GM13976 (cell line): ENCODE measurements around the gene OSBPL5.

Experiments
- DNase-seq: peaks from one replicate; pipeline ENCODE4 v3.0.0; 2012; ENCODE audit warnings: low spot score
- in situ Hi-C: fragments of 300-500 bp; cut with MboI; formaldehyde crosslinking; loops from one replicate; pipeline ENCODE4 v1.12.0; 2022; ENCODE audit warnings: low sequenced_read_pairs, mixed read lengths, inconsistent platforms; ENCODE audit not compliant: unreplicated experiment
- TF ChIP-seq, protein P1 (sequence below): IDR thresholded peaks from 2 replicates; pipeline ENCODE4 v1.5.1; 2012; ENCODE audit warnings: borderline replicate concordance, mild to moderate bottlenecking; ENCODE audit not compliant: insufficient read depth; ENCODE audit errors: extremely low read depth, missing control alignments, control extremely low read depth

The OSBPL5 gene

DNA sequence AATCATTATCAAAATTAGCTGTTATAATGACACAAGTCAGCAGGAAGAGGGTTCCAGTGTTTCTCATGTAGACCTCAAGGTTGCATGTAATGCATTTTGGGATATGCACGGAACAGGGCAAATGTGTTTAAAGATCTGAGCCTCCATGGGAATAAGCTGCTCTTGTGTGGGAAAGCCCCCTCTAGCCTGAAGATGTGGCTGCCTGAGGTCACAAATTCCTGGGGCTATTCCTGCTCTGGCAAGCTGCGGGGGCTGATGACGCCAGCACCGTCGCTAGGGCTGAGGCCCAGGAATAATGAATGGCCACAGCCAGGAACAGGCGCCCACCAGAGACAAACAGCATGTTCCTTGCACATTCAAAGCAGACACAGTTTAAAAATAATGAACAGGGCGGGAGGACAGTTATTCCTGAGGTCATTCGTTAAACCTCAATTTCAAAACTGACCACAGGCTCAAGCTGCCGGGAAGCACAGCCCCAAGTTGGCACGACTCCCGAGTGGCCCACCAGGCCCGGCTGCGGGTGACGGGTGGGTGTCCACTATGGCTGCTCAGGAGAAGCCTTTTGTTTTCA lies 11.7 kb downstream of the OSBPL5 start:
- no peak for DNase-seq
- TF ChIP-seq, protein P1, sequence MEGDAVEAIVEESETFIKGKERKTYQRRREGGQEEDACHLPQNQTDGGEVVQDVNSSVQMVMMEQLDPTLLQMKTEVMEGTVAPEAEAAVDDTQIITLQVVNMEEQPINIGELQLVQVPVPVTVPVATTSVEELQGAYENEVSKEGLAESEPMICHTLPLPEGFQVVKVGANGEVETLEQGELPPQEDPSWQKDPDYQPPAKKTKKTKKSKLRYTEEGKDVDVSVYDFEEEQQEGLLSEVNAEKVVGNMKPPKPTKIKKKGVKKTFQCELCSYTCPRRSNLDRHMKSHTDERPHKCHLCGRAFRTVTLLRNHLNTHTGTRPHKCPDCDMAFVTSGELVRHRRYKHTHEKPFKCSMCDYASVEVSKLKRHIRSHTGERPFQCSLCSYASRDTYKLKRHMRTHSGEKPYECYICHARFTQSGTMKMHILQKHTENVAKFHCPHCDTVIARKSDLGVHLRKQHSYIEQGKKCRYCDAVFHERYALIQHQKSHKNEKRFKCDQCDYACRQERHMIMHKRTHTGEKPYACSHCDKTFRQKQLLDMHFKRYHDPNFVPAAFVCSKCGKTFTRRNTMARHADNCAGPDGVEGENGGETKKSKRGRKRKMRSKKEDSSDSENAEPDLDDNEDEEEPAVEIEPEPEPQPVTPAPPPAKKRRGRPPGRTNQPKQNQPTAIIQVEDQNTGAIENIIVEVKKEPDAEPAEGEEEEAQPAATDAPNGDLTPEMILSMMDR, result no peak
- in situ Hi-C loops, result no loop called here

DNA sequence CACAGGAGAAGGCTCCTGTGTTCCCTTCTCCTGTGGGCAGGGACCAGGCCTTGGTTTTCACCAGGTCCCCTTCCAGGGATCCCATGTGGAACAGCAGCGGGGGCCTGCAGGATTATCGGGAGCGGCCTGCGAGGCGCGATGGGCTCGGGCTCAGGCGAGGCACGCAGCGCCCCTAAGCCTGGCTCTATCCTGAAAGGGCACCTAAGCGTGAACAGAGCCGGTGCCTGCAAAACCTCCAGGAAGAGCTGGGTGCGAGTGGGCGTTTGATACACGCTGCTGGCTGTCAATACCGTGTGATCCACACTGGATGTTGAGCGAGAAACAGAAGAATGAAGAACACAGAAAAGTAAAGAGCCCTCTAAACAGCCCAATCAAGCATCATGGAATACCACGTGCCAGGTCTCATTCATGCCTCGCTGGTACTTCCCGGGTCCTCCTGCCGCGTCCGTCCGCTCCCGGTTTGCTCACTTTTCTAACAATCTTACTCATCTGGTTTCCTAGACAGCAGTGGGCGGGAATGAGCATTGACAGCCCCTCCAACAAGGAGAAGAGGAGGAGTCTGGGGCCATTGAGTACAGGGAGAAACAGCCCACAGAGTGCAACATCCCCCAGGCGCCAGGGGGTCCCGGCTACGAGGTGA lies 12.5 kb downstream of the OSBPL5 start:
- TF ChIP-seq, protein P1, result no peak
- in situ Hi-C loops, result no loop called here
- DNase-seq, result no peak

DNA sequence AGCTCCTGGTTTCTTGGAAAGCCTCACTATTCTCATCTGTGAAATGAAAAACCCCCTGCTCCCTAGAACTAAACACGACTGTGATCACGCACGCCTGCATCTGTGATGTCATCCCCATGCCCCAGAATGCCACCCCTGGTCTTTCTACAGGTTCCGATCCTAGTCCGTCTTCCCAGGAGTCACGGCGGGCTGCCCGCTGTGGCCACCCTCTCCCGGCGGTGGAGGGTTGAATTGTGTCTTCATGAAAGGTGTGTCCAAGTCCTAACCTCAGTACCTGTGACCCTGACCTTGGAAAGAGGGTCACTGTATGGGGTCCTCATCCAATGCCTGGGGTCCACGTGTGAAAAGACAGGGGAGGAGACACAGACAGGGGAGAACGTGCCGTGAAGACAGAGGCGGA lies 14.4 kb downstream of the OSBPL5 start:
- DNase-seq, result no peak
- in situ Hi-C loops, result no loop called here
- TF ChIP-seq, protein P1, result no peak

DNA sequence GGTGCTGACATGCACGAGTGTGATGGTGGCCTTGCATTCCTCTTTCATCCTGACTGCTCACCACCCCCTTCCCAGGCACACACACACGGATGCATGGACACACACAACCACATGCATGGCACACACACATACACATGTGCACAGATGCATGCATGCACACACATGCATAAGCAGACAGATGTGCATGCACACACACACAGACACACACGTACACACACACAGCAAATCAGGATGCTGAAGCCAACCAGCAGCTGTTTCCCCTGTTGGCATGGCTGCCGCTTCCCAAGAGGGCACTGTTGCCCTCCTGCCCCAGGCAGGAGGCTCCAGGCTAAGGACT lies 15.3 kb downstream of the OSBPL5 start:
- in situ Hi-C loops, result no loop called here
- no peak for DNase-seq
- TF ChIP-seq, protein P1, result no peak

DNA sequence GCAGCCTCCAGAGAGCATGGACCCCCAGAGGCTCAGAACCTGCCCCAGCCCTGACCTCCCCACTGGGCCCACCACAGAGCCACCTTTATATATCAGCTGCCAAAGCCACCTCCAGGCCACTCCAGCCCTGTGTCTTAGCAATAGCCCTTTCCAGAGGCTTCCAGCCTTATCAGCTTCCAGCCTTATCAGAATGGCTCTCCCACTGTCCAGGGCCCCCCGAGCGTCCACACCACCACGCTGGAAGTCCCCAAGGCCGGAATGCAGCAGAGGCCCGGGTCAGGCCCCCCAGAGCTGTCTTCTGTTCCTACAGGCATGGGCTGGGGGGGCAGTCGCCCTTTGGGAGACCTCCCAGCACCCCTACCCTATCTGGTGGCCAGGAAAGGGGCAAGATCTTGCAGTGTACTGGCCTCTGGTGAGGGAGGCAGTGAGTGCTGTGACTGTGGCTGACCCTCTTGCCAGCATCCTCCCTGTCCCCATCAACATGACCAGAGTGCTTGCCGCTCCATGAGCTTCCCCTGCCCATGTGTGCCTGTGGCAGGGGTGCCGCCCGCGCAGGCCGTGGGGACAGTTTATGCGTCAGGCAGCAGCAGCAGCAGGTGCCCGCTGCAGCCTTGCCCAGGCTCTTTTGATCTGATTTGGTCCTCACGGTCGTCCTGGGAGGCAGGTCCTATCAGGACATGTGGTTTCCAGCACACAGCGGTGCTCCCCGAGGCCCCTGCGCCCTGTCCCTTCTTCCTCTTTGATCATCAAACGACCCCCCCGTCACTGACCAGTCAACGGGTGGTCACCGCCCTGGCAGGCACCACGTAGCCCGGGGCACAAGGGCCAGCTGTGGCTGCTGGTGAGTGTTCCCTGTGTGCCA lies 15.9 kb downstream of the OSBPL5 start:
- in situ Hi-C loops, result no loop called here
- TF ChIP-seq, protein P1, result no peak
- DNase-seq, result no peak

DNA sequence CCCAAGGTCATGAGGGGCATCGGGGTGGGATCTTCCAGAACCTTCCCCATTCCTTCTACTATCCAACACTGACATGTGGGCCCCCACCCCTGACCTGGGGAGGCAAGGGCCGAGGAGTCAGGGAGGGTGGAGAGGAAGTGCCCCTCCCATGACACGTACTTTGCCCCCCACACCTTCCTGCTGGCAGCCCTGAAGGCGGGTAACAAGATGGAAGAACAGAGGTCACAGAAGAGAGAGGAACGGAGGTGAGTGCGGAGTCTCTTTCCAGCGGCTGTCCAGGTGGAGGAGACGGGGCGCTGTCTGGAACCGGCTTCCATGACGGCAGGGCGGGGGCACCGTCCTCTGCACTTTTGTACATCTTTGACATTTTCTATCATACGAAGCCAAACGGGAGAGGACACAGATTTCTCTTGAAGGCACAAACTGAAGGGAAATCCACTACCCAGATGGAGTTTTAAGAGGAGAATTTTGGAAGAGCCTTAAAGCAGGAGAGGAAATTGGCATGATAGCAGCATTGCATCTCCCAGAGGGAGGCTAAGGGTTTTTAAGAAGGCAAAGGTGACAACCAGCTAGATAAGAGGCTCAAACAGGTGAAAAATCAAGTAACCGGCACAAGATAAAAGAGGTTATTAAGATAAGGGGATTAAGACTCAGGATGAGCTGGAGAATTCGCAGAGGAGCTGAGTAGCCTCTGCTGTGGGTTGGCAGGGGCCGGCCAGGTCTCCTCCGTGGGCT lies 16.7 kb downstream of the OSBPL5 start:
- TF ChIP-seq, protein P1, result no peak
- no peak for DNase-seq
- in situ Hi-C loops, result no loop called here
